ENCODE results near the gene NDUFC2.
"Not testable (repeated sequence)": the region's sequence is repeated elsewhere in the genome, so short reads cannot be mapped to it uniquely, and the experiment has no call there.

NDUFC2 gene

GRCh38 chr11:78079232-78080083 lies at the start of gene NDUFC2:
Gene NDUFC2, minus strand, starts transcription at chr11:78079862. Its CDS starts 118 bp downstream, at chr11:78079744.
- DNase-seq: peak; percentile 90

- DNase-seq: no peak
Measured at GRCh38 chr11:78127403-78127802, 47.7 kb upstream of the NDUFC2 start.

- no peak for DNase-seq
Measured at GRCh38 chr11:78112582-78113275, 33.1 kb upstream of the NDUFC2 start.

GRCh38 chr11:78111298-78111697 lies 31.6 kb upstream of the NDUFC2 start:
- DNase-seq: no peak

- DNase-seq: no peak
Measured at GRCh38 chr11:78110830-78111229, 31.2 kb upstream of the NDUFC2 start.

- DNase-seq: no peak
Measured at GRCh38 chr11:78110351-78110750, 30.7 kb upstream of the NDUFC2 start.

- no peak for DNase-seq
Measured at GRCh38 chr11:78109081-78110015, 29.7 kb upstream of the NDUFC2 start.

GRCh38 chr11:78100676-78101472 lies 21.2 kb upstream of the NDUFC2 start:
- DNase-seq: no peak

GRCh38 chr11:78100261-78100660 lies 20.6 kb upstream of the NDUFC2 start:
- no peak for DNase-seq

- no peak for DNase-seq
Measured at GRCh38 chr11:78099666-78100065, 20.0 kb upstream of the NDUFC2 start.

- no peak for DNase-seq
Measured at GRCh38 chr11:78097666-78098385, 18.2 kb upstream of the NDUFC2 start.

- no peak for DNase-seq
Measured at GRCh38 chr11:78094250-78094649, 14.6 kb upstream of the NDUFC2 start.

GRCh38 chr11:78086521-78087074 lies 6.9 kb upstream of the NDUFC2 start:
- DNase-seq: not testable (repeated sequence)

- no peak for DNase-seq
Measured at GRCh38 chr11:78085972-78086371, 6.3 kb upstream of the NDUFC2 start.

GRCh38 chr11:78084506-78084905 lies 4.8 kb upstream of the NDUFC2 start:
- DNase-seq: not testable (repeated sequence)

- no peak for DNase-seq
Measured at GRCh38 chr11:78083021-78083420, 3.4 kb upstream of the NDUFC2 start.

GRCh38 chr11:78082146-78082545 lies 2.5 kb upstream of the NDUFC2 start:
- no peak for DNase-seq

GRCh38 chr11:78081583-78081982 lies 1.9 kb upstream of the NDUFC2 start:
- DNase-seq: no peak

- no peak for DNase-seq
Measured at GRCh38 chr11:78080818-78081495, 1.3 kb upstream of the NDUFC2 start.

- DNase-seq: no peak
Measured at GRCh38 chr11:78080084-78080817, 589 bp upstream of the NDUFC2 start.
